CD14-positive monocyte (primary cell): ENCODE measurements around the gene AHR. TPM values are rescaled to one million over a fixed set of nuclear protein-coding genes. Genes with fewer than 3 reads are reported as not detected.

Source experiments
- DNase-seq, 3 donors: peaks; one replicate each; pipeline ENCODE4 v3.0.0-alpha.2; 2011 to 2022
- H2AFZ ChIP-seq: 2 replicates; pipeline ENCODE4 v1.6.0; 2012; ENCODE audit warnings: mild to moderate bottlenecking, low read depth, low read length, inconsistent platforms; ENCODE audit not compliant: insufficient read depth, poor library complexity, severe bottlenecking
- H3K27ac ChIP-seq, 2 donors: 1 replicate in 1 of 2; 2 replicates in 1 of 2; pipeline ENCODE4 v1.5.1; 2012 to 2013; ENCODE audit warnings: low read length in 2 of 2, control low read depth in 1 of 2, inconsistent platforms in 1 of 2, low read depth in 1 of 2, mild to moderate bottlenecking in 1 of 2
- H3K27me3 ChIP-seq, 2 donors: one replicate each; pipeline versions ENCODE4 v1.6.0 to v1.6.1; 2011 to 2013; ENCODE audit warnings: low read length in 2 of 2; ENCODE audit not compliant: control insufficient read depth in 2 of 2, insufficient read depth in 2 of 2
- H3K36me3 ChIP-seq, 2 donors: replicated peaks in 1 of 2; 1 replicate in 1 of 2; 2 replicates in 1 of 2; pipeline versions ENCODE4 v1.5.1 to v1.6.1; 2012 to 2013; ENCODE audit warnings: low read length in 2 of 2, control low read depth in 1 of 2, inconsistent platforms in 1 of 2, mild to moderate bottlenecking in 1 of 2; ENCODE audit not compliant: insufficient read depth in 2 of 2, control insufficient read depth in 1 of 2
- H3K4me1 ChIP-seq, 2 donors: 1 replicate in 1 of 2; 2 replicates in 1 of 2; pipeline versions ENCODE4 v1.5.1 to v1.6.1; 2012 to 2013; ENCODE audit warnings: low read length in 2 of 2, control low read depth in 1 of 2, inconsistent platforms in 1 of 2, mild to moderate bottlenecking in 1 of 2, moderate library complexity in 1 of 2; ENCODE audit not compliant: insufficient read depth in 2 of 2, control insufficient read depth in 1 of 2
- H3K4me2 ChIP-seq: replicated peaks from 2 replicates; pipeline ENCODE3; 2012; ENCODE audit warnings: low read length, moderate library complexity, mild to moderate bottlenecking; ENCODE audit not compliant: poor library complexity, severe bottlenecking; ENCODE audit errors: extremely low read depth
- H3K4me3 ChIP-seq, 3 experiments: fragments of 200-600 bp in 1 of 3; sonication (generic) in 1 of 3; replicated peaks in 1 of 3; 1 replicate in 2 of 3; 2 replicates in 1 of 3; pipeline ENCODE4 v1.5.1; 2011 to 2013; ENCODE audit warnings: low read length in 3 of 3, mild to moderate bottlenecking in 3 of 3, control low read depth in 2 of 3, low read depth in 2 of 3, inconsistent platforms in 1 of 3, moderate library complexity in 1 of 3
- H3K79me2 ChIP-seq: 2 replicates; pipeline ENCODE4 v1.6.0; 2012; ENCODE audit warnings: mild to moderate bottlenecking, control low read depth, inconsistent platforms, low read length, moderate library complexity; ENCODE audit not compliant: insufficient read depth
- H3K9ac ChIP-seq: 2 replicates; pipeline ENCODE4 v1.6.0; 2017; ENCODE audit warnings: low read length, mild to moderate bottlenecking; ENCODE audit not compliant: insufficient read depth, poor library complexity, severe bottlenecking
- H3K9me3 ChIP-seq, 2 donors: replicated peaks in 1 of 2; 1 replicate in 1 of 2; 2 replicates in 1 of 2; pipeline versions ENCODE4 v1.5.1 to v1.6.1; 2012 to 2013; ENCODE audit warnings: low read length in 2 of 2, control low read depth in 1 of 2; ENCODE audit not compliant: control insufficient read depth in 1 of 2, insufficient read depth in 1 of 2
- H4K20me1 ChIP-seq: 2 replicates; pipeline ENCODE4 v1.6.0; 2012; ENCODE audit warnings: mild to moderate bottlenecking, low read length, control low read depth, moderate library complexity; ENCODE audit not compliant: insufficient read depth
- H3K27ac Mint-ChIP-seq, 7 donors: one replicate each; pipeline ENCODE4 v1.8.0; 2020; ENCODE audit warnings: mild to moderate bottlenecking in 7 of 7, mixed read lengths in 7 of 7, moderate library complexity in 6 of 7, inconsistent platforms in 2 of 7
- H3K27me3 Mint-ChIP-seq, 3 donors: one replicate each; pipeline ENCODE4 v1.8.0; 2021 to 2022; ENCODE audit warnings: low read depth in 3 of 3, mild to moderate bottlenecking in 3 of 3, mixed read lengths in 3 of 3, moderate library complexity in 3 of 3, inconsistent platforms in 1 of 3
- H3K36me3 Mint-ChIP-seq, 2 donors: one replicate each; pipeline ENCODE4 v1.8.0; 2020; ENCODE audit warnings: mixed read lengths in 2 of 2, inconsistent platforms in 1 of 2, mild to moderate bottlenecking in 1 of 2
- H3K4me1 Mint-ChIP-seq: one replicate; pipeline ENCODE4 v1.8.0; 2020; ENCODE audit warnings: mild to moderate bottlenecking, mixed read lengths
- H3K4me3 Mint-ChIP-seq, 2 donors: one replicate each; pipeline ENCODE4 v1.8.0; 2020; ENCODE audit warnings: mild to moderate bottlenecking in 2 of 2, mixed read lengths in 2 of 2, moderate library complexity in 1 of 2
- H3K9me3 Mint-ChIP-seq, 7 donors: one replicate each; pipeline ENCODE4 v1.8.0; 2020 to 2022; ENCODE audit warnings: mixed read lengths in 7 of 7, mild to moderate bottlenecking in 6 of 7, moderate library complexity in 6 of 7, inconsistent platforms in 2 of 7
- CTCF ChIP-seq: fragments of 200-600 bp; IDR thresholded peaks from one replicate; pipeline ENCODE4 v1.8.0; 2022; ENCODE audit warnings: antibody characterized with exemption, mild to moderate bottlenecking
- WGBS: methylation state at CpG from one replicate; pipeline ENCODE4 v1.1.5; 2013; ENCODE audit warnings: missing lambda C conversion rate; ENCODE audit not compliant: insufficient coverage; 5-methylcytosine and 5-hydroxymethylcytosine counted together
- intact Hi-C, 2 donors: fragments of 100-400 bp; cut with micrococcal nuclease; formaldehyde crosslinking; loops; one replicate each; pipeline versions ENCODE4 v1.15.0 to v1.15.1; 2023
- polyA plus RNA-seq, 3 donors: library from polyadenylated mRNA; depleted of rRNA in 1 of 3; unstranded in 2 of 3; stranded (reverse) in 1 of 3; fragments of 300-500 nt in 2 of 3; fragments of >200 nt in 1 of 3; fragmentation: Illumina TruSeq in 2 of 3; gene quantifications; 1 replicate in 2 of 3; 2 replicates in 1 of 3; pipeline ENCODE4 v1.2.3, GENCODE V29; 2012 to 2021

The AHR gene
- polyA plus RNA-seq, 3 donors, result 42.4 to 56.6 (median 54.1) TPM

DNA sequence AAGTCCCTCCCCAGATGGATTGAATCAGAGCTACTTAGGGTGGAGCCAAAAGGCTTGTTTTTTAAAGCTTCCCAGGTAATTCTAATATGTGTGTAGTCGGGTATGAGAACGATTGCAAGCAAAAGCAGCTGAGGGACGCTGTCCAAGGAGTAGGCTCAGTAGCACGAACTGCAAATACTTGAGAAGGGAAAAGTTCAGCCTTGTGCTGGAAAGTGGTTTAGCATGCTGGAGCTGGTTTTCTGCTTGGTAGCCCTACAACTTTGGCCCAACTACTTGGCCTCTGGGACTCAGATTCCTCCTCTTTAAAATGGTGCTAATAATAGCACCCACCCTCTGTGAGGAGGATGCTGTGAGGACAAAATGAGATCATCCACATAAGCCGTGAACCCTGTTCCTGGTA lies 76.2 kb downstream of the AHR start:
- H3K27me3 Mint-ChIP-seq, result no peaks in the 10 kb centered on the region
- H3K4me1 ChIP-seq, result peaks cover 20 to 28% of the 10 kb centered on the region in 2 donors
- no peaks in the 10 kb centered on the region for H3K36me3 ChIP-seq
- 100% methylated on average over 3 of the region's 5 CpGs for WGBS
- TF ChIP-seq CTCF, result no peak
- H3K4me1 Mint-ChIP-seq, result peaks cover 28% of the 10 kb centered on the region
- no peaks in the 10 kb centered on the region for H4K20me1 ChIP-seq
- no peak overlapping the region for H3K4me3 Mint-ChIP-seq
- peaks cover 0 to 3% of the 10 kb centered on the region in 2 donors for H3K36me3 Mint-ChIP-seq
- no peak overlapping the region for H2AFZ ChIP-seq
- H3K27ac Mint-ChIP-seq, result no peak overlapping the region
- no peaks in the 10 kb centered on the region for H3K9me3 ChIP-seq
- no peak overlapping the region for H3K4me2 ChIP-seq
- no peak overlapping the region for H3K9ac ChIP-seq
- H3K9me3 Mint-ChIP-seq, result peaks cover 0 to 2% (median 0%) of the 10 kb centered on the region in 7 donors
- no peaks in the 10 kb centered on the region for H3K79me2 ChIP-seq
- H3K4me3 ChIP-seq, result no peak overlapping the region
- intact Hi-C loops, result loop anchor here (5.0 kb wide), 1 partner anchor 33 kb away; no protein-coding TSS in a partner anchor
- no peaks in the 10 kb centered on the region for H3K27me3 ChIP-seq
- H3K27ac ChIP-seq, result no peak overlapping the region
- DNase-seq, result no peak

DNA sequence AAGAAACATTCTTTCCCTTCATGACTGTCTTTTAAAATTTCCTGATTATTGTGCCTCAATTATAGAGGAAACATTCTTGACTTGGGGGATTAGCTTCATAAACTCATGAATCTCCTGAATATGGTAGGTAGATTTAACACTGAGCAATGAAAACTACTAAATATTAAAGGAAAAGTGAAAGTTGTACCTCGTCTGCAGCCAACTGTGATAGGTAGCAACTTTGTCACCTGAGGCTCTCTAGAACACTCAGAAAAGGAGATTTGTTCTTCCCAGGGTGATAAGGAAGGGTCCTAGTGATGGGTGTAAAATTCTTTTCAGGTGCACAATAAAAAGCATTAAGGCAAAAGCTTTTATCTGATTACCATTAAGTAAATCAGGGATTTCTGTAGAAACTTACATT lies 78.1 kb downstream of the AHR start:
- intact Hi-C loops, result no loop called here
- H3K9me3 Mint-ChIP-seq, result peaks cover 0 to 2% (median 0%) of the 10 kb centered on the region in 7 donors
- H3K27me3 Mint-ChIP-seq, result no peaks in the 10 kb centered on the region
- no peaks in the 10 kb centered on the region for H3K27me3 ChIP-seq
- no peak overlapping the region for H2AFZ ChIP-seq
- no peak for TF ChIP-seq CTCF
- no peak for DNase-seq
- H3K9ac ChIP-seq, result no peak overlapping the region
- H3K4me2 ChIP-seq, result no peak overlapping the region
- H3K27ac ChIP-seq, result no peak overlapping the region
- peaks cover 10% of the 10 kb centered on the region for H3K4me1 Mint-ChIP-seq
- no peak overlapping the region for H3K4me3 ChIP-seq
- H3K4me3 Mint-ChIP-seq, result no peak overlapping the region
- H3K4me1 ChIP-seq, result peaks cover under 1 to 8% of the 10 kb centered on the region in 2 donors
- no peaks in the 10 kb centered on the region for H3K79me2 ChIP-seq
- no peak overlapping the region for H3K27ac Mint-ChIP-seq
- peaks cover 0 to 3% of the 10 kb centered on the region in 2 donors for H3K36me3 Mint-ChIP-seq
- no peaks in the 10 kb centered on the region for H3K9me3 ChIP-seq
- no peaks in the 10 kb centered on the region for H3K36me3 ChIP-seq
- no peaks in the 10 kb centered on the region for H4K20me1 ChIP-seq
- WGBS, result 89% methylated on average over 1 of the region's 1 CpG
